Measurements from ENCODE around the gene COL8A2.

The COL8A2 gene

GRCh38 chr1:36157115-36157903 is 32.3 kb upstream of the COL8A2 start:
- DNase-seq (ENCODE audit: low spot score), result no peak

GRCh38 chr1:36156329-36157114 is 31.5 kb upstream of the COL8A2 start:
- DNase-seq (ENCODE audit: low spot score), result peak; percentile 66

GRCh38 chr1:36155408-36156328 is 30.6 kb upstream of the COL8A2 start, which contains the start of gene MAP7D1:
Gene MAP7D1, plus strand, starts transcription at chr1:36156160. Its CDS starts 258 bp downstream, at chr1:36156418.
- DNase-seq (ENCODE audit: low spot score), result peak; percentile 78

GRCh38 chr1:36154765-36155407 is 29.9 kb upstream of the COL8A2 start:
- no peak for DNase-seq (ENCODE audit: low spot score)

- no peak for DNase-seq (ENCODE audit: low spot score)
These were observed 29.3 kb upstream of the COL8A2 start for GRCh38 chr1:36154335-36154734.

GRCh38 chr1:36153476-36153875 is 28.5 kb upstream of the COL8A2 start:
- DNase-seq (ENCODE audit: low spot score), result no peak

GRCh38 chr1:36151845-36152203 is 26.8 kb upstream of the COL8A2 start:
- peak; percentile 67 for DNase-seq (ENCODE audit: low spot score)

GRCh38 chr1:36151134-36151844 is 26.3 kb upstream of the COL8A2 start:
- DNase-seq (ENCODE audit: low spot score), result no peak

- DNase-seq (ENCODE audit: low spot score), result peak; percentile 77
These were observed 25.5 kb upstream of the COL8A2 start for GRCh38 chr1:36150296-36151133.

- no peak for DNase-seq (ENCODE audit: low spot score)
These were observed 24.9 kb upstream of the COL8A2 start for GRCh38 chr1:36149973-36150295.

- DNase-seq (ENCODE audit: low spot score), result peak; percentile 100
These were observed 24.4 kb upstream of the COL8A2 start, which contains the start of gene TRAPPC3 for GRCh38 chr1:36149237-36149972. Gene TRAPPC3, minus strand, starts transcription at chr1:36149486. Its CDS starts 108 bp downstream, at chr1:36149378.

GRCh38 chr1:36148821-36149236 is 23.8 kb upstream of the COL8A2 start:
- no peak for DNase-seq (ENCODE audit: low spot score)

- DNase-seq (ENCODE audit: low spot score), result no peak
These were observed 19.4 kb upstream of the COL8A2 start for GRCh38 chr1:36144413-36144812.

GRCh38 chr1:36143424-36143823 is 18.4 kb upstream of the COL8A2 start:
- DNase-seq (ENCODE audit: low spot score), result no peak

GRCh38 chr1:36142121-36142520 is 17.1 kb upstream of the COL8A2 start:
- no peak for DNase-seq (ENCODE audit: low spot score)

- no peak for DNase-seq (ENCODE audit: low spot score)
These were observed 14.5 kb upstream of the COL8A2 start for GRCh38 chr1:36139521-36139920.

GRCh38 chr1:36137776-36138175 is 12.8 kb upstream of the COL8A2 start:
- DNase-seq (ENCODE audit: low spot score), result no peak

- DNase-seq (ENCODE audit: low spot score), result no peak
These were observed 12.2 kb upstream of the COL8A2 start for GRCh38 chr1:36137226-36137625.

GRCh38 chr1:36136535-36136934 is 11.5 kb upstream of the COL8A2 start:
- no peak for DNase-seq (ENCODE audit: low spot score)
